RPMI7951 (cell line): ENCODE results near the gene ECT2L. TPM values are rescaled to one million over a fixed set of nuclear protein-coding genes. Genes with fewer than 3 reads are reported as not detected.

Source experiments
- DNase-seq: peaks from one replicate; pipeline ENCODE4 v3.0.0-alpha.2; 2012; ENCODE audit warnings: low read depth
- total RNA-seq: library from RNA; depleted of rRNA; stranded (reverse); fragments of >200 nt; shearing (Covaris generic); gene quantifications from 2 replicates; pipeline ENCODE4 v1.2.3, GENCODE V29; 2014

ECT2L gene
- total RNA-seq, 1 experiment from 2014 or later = not detected

DNA sequence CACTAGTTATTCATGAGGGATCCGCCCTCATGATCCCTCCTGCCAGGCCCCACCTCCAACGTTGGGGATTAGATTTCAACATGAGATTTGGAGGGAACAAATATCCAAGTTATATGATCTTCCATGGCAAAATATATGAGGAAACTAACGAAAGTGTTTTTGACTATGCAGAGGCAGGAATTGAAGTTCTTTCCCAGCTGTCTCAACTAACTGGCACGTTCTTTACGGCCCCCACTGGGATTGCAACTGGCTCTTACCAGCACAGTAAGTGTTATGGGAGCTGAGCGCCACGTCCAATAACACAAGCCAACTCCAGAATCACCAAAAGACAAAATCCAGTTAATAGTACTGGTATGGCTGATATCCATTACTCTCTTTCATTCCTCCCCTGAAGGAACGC, 66.6 kb downstream of the ECT2L start:
- no peak for DNase-seq

DNA sequence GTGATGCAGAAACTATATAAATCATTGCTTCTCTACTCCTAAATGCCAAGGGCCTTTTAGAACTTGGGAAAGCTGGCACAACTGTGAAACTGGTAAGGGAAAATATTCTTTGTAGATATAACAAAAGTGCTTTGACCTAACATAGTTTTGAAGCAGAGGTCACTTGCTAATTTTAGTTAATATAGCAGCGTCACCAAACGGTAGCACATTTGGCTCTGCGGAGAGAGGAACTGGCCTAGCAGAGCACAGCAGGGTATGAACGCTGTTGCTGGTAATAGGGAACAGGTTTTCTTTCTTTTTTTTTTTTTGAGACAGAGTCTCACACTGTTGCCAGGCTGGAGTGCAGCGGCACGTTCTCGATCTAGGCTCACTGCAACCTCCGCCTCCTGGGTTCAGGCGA, 67.4 kb downstream of the ECT2L start:
- no peak for DNase-seq

DNA sequence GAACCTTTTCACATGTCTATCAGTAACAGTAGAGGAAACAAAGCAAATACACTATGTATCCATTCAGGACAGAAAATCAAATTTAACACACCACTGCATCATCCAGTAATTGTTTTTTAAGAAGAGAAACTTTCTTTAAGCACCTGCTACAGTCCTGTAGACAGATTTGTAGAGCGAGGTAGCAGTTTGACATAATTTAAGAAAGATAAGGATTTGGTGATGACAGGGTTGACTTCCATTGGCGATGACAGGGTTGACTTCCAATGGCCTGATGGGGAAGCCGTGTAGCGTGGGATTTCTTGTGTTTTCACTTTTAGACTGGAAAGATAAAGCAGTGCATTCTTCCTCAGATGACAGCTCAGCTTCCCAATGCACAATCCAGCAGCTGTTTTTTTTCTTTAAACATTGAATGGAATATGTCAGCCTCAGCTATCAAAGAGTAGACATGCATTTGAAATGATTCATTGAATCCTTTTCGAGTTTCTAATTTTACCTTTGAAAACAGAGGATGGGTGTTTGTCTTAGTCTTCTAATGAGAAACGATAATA, 68.5 kb downstream of the ECT2L start:
- DNase-seq = peak; percentile 19

DNA sequence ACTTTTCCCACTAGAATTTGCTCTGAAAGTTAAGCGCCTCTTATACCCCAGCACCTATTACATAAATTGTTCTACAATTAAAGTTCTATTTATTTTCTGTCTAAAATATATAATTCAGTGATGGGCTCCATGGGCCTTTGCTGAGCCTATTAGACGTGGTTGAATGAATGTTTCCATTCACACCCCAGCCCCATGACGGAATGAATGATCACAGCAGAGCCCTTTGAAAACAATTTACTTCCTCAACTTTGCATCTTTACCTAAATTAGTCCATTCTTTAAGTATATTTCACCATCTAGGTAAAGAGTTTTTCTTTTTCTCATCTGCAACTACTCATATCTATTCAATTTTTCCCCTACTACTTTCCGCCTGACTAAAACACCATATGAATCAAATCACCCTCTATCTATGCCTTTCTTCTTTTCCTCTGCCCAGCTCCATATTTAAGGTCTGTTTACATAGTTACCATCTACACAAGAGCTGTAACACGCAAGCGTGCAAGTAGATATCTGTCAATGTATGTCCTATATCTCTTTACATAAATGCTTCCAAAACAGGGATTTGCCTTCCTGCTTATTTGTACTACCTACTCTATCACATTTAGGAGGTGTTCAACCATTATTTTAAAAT, 69.7 kb downstream of the ECT2L start:
- DNase-seq = no peak

DNA sequence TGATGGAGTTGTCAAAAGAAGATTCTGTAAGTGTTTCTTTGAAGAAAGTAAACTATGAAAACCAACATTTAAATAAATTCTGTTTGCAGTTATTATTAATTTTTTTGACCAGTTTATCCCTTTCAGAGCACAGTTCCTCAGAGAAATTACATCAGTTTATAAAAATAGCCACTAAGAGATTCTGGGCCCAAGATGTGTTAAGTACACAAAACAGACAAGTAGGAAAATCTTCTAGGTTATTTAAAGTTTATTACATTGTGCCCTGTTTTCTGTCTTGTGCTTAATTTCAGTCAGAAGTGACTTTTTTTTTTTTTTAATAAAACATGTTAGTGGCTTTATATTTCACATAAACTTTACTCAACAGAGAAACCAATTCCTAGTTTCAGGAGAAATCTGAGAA, 72.3 kb downstream of the ECT2L start:
- DNase-seq = no peak

DNA sequence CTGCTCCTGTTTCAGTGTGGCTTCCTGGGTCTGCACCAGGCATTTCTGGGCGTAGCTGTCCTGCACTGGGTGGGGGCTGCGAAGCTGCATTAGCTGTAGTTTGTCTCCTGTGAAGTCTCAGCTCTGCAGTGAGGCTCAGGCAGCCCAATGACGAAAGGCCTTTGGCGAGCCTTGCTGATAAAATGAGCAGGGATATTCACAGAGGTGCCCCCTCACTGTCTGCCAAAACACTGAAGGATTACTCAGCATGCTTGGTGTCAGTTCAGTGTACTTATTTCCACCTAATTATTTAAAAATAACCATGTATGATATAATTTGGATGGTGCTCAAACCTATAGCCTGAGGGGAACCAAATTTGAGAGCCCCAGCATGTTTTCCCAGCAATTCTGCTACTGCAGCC, 73.5 kb downstream of the ECT2L start:
- DNase-seq = no peak

DNA sequence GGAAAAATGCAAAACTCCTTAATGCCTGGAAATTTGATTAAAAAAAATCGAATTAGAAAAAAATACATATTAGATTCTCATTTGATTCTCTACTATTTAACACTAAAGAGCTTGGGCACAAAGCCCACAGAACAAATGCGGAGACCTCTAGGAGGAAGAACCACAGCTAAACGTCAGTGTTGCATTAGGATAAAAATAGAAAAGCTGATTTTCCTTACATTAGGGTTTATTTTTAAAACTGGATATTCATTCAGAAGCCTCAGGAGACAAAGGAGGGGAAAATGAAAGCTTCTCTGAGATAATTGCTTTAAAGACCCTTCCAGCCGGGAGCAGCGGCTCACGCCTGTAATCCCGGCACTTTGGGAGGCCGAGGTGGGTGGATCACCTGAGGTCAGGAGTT, 77.3 kb downstream of the ECT2L start:
- no peak for DNase-seq

DNA sequence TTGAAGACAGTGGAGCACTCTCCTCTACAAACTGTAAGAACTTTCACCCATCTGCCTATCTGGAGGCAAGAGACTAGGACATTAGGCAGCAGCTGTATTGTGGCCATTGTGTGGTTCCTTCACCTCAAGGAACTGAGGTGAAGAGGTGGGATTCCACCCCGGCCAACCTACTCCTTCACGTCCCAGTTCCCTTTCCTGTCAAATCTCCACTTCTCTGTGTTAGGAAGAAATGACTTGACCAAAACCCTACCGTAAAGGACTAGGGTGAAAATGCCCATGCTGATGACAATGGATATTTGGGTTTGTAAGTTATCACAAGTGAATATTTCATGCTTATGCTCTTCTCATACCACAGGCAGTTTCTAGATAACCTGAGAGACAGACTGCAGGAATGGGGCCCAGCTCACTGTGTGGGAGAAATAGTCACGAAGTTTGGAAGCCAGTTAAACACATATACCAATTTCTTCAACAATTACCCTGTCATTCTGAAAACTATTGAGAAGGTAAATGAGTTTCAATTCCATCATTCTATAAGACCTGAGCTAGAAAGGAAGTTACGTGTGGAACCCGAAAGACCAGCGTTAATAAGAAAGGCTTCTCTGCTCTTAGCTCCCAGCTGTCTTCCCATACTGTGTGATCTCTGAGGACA, 86.6 kb downstream of the ECT2L start:
- DNase-seq = no peak

DNA sequence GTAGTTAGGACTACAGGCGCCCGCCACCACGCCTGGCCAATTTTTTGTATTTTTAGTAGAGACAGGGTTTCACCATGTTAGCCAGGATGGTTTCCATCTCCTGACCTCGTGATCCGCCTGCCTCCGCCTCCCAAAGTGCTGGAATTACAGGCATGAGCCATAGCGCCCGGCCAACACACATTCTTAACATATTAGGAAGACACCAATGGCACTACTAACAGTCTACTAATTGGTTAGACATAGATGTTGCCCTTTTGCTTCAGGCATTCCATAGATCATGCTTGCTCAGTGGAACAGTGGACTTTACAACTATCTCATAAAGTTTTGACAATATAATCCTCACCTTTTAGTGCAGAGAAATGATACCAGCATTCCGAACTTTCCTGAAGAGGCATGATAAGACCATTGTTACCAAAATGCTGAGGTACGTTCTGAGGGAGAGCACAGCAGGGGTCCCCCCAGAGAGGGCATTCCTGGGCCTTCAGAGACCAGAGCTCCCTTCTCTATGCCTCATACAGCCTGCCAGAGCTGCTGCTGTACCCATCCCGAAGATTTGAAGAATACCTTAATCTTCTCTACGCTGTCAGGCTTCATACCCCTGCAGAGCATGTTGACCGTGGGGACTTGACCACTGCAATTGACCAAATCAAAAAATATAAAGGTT, 89.4 kb downstream of the ECT2L start:
- no peak for DNase-seq

DNA sequence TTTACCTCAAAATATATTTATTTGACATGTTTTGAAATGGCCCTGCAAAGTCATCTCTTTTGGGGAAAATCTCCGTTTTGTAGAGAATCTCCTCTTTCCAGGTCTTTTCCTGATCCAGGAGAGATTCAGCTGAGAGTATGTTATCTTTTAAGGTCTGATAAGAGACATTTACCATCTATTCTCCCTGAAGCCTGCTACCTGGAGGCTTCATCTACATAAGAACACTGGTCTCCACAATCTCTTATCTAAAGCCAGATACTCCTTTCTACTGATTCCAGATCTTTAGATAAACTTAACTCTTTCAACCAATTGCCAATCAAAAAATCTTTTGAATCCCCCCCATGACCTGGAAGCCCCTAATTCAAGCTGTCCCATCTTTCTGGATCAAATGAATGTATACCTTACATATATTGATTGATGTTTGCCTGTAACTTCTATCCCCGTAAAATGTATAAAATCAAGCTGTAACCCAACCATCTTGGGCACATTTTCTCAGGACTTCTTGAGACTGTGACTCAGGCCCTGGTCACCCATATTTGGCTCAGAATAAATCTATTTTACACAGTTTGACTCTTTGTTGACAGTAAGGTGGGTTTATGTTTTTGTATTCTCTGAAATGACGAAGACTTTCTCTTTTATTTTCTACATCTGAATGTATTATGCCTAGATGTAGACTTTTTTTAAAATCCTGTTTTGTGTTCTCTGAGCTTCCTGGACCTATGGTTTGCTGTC, 95.5 kb downstream of the ECT2L start:
- DNase-seq = no peak

DNA sequence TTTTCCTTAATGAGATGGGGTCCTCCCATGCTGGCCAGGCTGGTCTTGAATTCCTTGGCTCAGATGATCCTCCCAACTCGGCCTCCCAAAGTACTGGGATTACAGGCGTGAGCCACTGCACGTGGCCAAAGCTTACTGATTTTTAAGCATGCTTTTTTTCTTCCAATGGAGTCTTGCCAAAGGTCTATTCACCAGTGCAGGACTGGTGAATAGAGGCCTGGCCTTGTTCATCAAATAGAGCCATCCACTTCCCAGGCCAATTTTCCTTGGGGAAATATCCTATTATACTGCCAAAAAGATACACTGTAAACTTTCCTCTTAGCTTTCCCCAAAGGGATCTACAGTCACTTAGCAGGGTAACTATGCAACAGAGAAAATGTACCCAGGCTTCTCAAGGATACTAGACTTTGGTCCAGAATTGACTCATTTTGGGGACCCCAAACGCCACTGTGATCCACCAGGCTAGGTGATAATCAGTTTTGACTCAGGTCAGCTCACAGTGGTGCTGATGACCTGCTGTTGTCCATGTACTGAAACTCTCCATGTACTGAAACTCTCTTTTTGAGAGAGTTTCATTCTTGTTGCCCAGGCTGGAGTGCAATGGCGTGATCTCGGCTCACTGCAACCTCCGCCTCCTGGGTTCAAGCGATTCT, 100.3 kb downstream of the ECT2L start:
- DNase-seq = no peak

DNA sequence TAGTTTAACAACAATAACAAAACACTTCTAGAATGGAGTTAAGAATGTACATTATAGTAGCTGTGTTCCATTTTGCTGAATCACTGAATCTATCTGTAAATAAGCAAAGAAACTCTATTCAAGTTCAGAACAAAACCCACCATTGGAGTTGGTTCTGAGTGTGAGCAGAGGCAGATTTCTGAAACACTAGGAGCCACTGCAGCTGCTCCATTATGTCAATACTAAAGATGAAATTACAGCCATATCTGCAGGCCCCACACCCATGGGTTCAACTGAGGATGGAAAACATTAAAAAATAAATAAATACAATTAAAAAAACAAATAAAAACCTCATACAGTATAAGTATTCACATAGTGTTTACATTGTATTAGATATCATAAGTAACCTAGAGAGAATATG, 101.1 kb downstream of the ECT2L start:
- DNase-seq = no peak

DNA sequence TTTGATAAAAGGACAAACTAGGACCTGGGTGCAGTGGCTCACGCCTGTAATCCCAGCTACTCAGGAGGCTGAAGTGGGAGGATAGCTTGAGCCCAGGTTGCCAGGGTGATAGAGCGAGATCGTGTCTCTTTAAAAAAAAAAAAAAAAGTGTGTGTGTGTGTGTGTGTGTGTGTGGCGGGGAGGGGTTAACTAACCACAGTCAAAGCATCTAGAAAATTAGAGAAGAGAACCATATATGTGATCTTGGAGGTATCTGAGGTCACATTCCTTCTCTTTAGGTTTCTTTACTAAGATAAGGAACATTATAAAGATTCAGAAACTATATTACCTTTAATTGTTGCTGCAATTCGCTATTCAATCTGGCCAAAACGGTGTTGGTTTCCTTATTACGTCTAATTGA, 111.3 kb downstream of the ECT2L start:
- no peak for DNase-seq

DNA sequence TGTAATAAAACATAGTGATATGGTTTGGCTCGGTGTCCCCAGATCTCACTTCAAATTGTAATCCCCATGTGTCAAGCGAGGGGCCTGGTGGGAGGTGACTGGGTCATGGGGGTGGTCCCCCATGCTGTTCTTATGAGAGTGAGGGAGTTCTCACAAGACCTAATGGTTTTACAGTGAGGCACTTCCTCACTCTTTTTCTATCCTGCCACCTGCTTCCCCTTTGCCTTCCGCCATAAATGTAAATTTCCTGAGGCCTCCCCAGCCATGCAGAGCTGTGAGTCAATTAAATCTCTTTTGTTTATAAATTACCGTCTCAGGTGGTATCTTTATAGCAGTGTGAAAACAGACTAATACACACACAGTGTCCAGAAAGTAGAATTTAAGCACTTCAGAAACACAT, 113.6 kb downstream of the ECT2L start:
- no peak for DNase-seq

DNA sequence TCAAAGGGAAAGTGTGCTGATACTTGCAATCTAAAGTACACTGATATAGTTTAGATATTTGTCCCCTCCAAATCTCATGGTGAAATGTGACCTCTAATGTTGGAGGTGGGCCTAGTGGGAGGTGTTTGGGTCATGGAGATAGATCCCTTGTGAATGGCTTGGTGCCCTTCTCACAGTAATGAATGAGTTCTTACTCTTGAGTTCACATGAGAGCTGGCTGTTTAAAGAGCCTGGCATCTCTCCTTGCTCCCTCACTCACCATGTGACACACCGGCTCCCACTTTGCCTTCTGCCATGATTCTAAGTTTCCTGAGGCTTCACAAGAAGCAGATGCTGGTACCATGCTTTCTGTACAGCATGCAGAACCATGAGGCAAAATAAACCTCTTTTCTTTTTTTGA, 114.1 kb downstream of the ECT2L start:
- no peak for DNase-seq

DNA sequence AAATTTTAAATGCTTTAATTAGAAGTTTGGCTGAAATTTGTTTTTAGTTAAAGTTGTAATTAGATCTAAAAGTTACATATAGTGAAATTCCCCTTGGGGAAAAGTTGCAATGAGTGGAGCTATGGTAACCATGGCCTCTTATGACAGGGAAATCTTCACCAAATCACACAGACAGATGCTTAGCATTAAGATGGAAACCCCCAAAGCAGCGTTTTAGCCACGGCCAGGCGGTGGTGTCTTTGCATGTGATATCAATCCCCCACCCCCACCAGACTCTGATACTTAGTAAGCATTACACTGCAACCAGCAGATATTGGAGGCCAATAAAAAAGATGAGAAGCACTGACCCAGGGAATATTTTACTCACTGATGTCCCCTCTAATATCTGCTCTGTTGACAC, 116.4 kb downstream of the ECT2L start:
- DNase-seq = no peak

DNA sequence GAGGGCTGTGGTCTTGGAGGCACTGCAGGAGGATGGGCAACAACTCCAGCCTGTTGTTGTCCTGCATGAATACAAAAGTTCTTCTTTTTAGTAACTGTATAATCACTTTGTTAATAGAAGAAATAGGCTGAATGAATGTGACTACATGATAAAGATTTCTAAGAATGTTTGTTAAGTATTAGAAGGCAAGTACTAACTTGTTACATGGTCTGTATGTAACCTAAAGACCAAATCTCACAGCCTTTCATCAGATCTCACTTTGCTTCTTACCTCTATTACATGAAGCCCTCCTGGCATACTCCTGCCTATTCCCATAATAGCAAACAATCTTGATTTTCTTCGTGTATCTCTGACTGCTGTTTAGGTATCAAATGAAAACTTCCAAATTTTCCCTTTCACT, 118.8 kb downstream of the ECT2L start:
- no peak for DNase-seq

DNA sequence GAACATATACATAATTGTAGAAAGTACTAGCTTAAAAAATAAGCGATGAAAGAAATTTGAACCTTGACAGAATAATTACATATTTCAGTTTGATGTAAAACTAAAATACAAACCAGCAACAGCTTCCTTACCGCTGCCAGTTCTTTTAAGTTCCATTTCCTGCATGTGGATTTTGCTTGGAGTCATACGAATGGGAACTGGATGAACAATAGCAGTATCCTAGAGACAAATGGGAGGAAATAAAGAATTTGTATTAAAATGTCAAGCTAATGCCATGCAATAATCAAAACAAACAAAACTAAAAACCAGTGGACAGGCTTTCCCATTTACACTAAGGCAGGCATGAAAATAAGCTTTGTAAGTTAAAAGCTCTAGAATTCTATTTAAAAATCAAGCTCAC, 125.0 kb downstream of the ECT2L start:
- DNase-seq = no peak

DNA sequence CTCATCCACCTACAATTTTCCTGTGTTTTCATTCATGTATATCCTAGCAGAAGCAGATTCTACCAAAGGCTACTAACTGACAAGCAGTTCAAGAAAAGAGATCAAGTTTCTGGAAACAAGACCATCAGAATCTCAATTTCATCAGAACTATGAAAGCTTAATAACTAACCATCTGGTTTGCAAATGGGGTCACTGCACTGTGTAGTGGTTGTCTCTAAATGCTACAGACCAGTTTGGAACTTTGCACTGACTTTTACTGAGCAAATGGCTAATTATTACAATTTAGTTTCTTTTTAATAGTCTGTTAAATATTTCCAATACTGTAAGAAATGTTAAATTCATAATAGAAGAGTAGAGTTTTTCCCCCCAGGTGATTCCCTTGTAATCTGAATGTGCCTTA, 127.7 kb downstream of the ECT2L start:
- no peak for DNase-seq

DNA sequence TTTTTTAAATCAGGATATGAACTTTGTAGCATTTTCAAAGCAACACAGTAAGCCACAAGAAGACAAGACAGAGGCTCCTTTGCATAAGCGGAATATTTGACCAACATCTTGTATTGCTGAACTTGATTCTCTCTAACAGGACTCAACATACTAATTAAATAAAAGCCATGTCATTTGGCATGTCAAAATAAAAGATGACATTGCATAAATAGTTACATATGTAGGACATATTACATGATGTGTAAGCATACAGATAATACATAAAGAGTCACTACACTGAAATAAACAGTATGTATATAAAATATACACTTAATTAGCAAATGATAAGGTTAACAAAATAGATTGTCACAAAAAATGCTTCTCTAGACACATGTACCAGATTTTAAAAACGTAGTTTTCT, 129.9 kb downstream of the ECT2L start:
- no peak for DNase-seq

DNA sequence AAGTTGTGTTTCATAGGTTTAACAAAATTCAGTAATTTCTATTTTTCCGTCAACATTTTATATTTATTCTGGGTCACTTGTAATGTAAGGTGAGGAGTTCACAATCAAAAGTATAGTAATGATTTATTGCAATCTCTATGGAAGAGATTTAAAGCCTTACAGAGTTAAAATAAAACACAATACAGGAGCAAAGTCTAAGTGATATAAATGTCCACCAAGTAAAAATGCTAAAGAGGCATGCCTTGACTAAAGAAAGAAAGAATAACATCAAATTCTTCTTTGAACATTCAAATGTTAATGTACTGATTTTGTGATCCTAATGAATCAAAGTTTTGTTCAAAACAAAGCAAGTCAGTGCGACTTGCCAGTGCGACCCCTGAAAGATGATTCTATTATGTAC, 130.7 kb downstream of the ECT2L start:
- no peak for DNase-seq

DNA sequence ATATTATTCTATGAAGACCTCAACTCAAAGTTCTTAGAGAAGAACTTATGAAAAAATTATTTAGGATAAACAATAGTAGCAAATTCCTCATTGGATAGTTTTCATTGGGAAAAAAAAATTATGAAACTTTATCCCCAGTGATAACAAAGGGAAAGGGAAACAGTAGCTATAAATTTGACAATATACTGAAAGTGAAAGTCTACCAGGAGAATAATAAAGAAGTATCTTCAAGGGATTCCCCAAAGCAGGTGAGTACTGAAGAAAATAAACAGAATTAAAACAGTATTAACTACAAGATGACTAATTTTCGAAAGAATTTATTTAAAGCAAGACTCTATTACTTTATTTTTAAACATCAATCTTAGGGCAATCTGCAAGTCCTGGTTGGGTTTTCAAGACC, 135.8 kb downstream of the ECT2L start:
- DNase-seq = no peak
